GM23338 (cell line): Measurements from ENCODE around the gene IL18R1. TPM values are rescaled to one million over a fixed set of nuclear protein-coding genes. Genes with fewer than 3 reads are reported as not detected.

Experiments
- ATAC-seq: fragments of 200-7000 bp; cut with Tn5 transposase; 3 replicates; pipeline ENCODE4 v1.9.1; 2020
- DNase-seq: peaks from one replicate; pipeline ENCODE4 v3.0.0-alpha.2; 2015; ENCODE audit warnings: low spot score
- H2AFZ ChIP-seq: fragments of 200-600 bp; sonication (generic); 2 replicates; pipeline ENCODE4 v1.8.0; 2016; ENCODE audit warnings: antibody characterized with exemption, mild to moderate bottlenecking, moderate library complexity
- H3F3A ChIP-seq: fragments of 200-600 bp; sonication (generic); replicated peaks from 2 replicates; pipeline ENCODE4 v1.8.0; 2017; ENCODE audit warnings: antibody characterized with exemption, mixed run types, low read depth
- H3K27ac ChIP-seq: fragments of 200-600 bp; sonication (generic); 2 replicates; pipeline ENCODE4 v1.6.1; 2016; ENCODE audit warnings: low read depth
- H3K27me3 ChIP-seq: fragments of 200-600 bp; sonication (generic); 2 replicates; pipeline ENCODE4 v1.8.0; 2016; ENCODE audit warnings: mild to moderate bottlenecking, mixed run types, moderate library complexity; ENCODE audit not compliant: insufficient read depth
- H3K36me3 ChIP-seq: fragments of 200-600 bp; sonication (generic); 2 replicates; pipeline ENCODE4 v1.8.0; 2016; ENCODE audit warnings: mild to moderate bottlenecking; ENCODE audit not compliant: insufficient read depth
- H3K4me1 ChIP-seq: fragments of 200-600 bp; sonication (generic); 2 replicates; pipeline ENCODE4 v1.8.0; 2016; ENCODE audit warnings: mild to moderate bottlenecking, moderate library complexity; ENCODE audit not compliant: insufficient read depth
- H3K4me2 ChIP-seq: fragments of 200-600 bp; sonication (generic); 2 replicates; pipeline ENCODE4 v1.7.1; 2017; ENCODE audit warnings: mixed run types
- H3K4me3 ChIP-seq: fragments of 200-600 bp; sonication (generic); 2 replicates; pipeline ENCODE4 v1.6.1; 2016; ENCODE audit warnings: mixed run types
- H3K79me2 ChIP-seq: fragments of 200-600 bp; sonication (generic); replicated peaks from 2 replicates; pipeline ENCODE4 v1.8.0; 2017; ENCODE audit warnings: mild to moderate bottlenecking; ENCODE audit not compliant: insufficient read depth
- H3K9me2 ChIP-seq: fragments of 200-600 bp; sonication (generic); 2 replicates; pipeline ENCODE4 v1.8.0; 2017; ENCODE audit not compliant: insufficient read depth
- H4K20me1 ChIP-seq: fragments of 200-600 bp; sonication (generic); replicated peaks from 2 replicates; pipeline ENCODE4 v1.8.0; 2017; ENCODE audit warnings: mild to moderate bottlenecking; ENCODE audit not compliant: insufficient read depth
- H3K27ac Mint-ChIP-seq: 2 replicates; pipeline ENCODE4 v1.8.0; 2020; ENCODE audit warnings: inconsistent platforms, mild to moderate bottlenecking, moderate library complexity, mixed read lengths
- H3K27me3 Mint-ChIP-seq: 3 replicates; pipeline ENCODE4 v1.8.0; 2022; ENCODE audit warnings: low read depth, mild to moderate bottlenecking, moderate library complexity, mixed read lengths, inconsistent platforms; ENCODE audit not compliant: insufficient read depth, poor library complexity
- H3K36me3 Mint-ChIP-seq: 3 replicates; pipeline ENCODE4 v1.8.0; 2021; ENCODE audit warnings: low read depth, mild to moderate bottlenecking, inconsistent platforms, moderate library complexity, mixed read lengths
- H3K4me1 Mint-ChIP-seq: 3 replicates; pipeline ENCODE4 v1.8.0; 2020; ENCODE audit warnings: mild to moderate bottlenecking, inconsistent platforms, mixed read lengths
- H3K4me3 Mint-ChIP-seq: 3 replicates; pipeline ENCODE4 v1.8.0; 2021; ENCODE audit warnings: moderate library complexity, mild to moderate bottlenecking, inconsistent platforms, mixed read lengths
- H3K9me3 Mint-ChIP-seq: 3 replicates; pipeline ENCODE4 v1.8.0; 2020; ENCODE audit warnings: moderate library complexity, mild to moderate bottlenecking, inconsistent platforms, mixed read lengths
- CREB1 ChIP-seq: fragments of 250-450 bp; sonication (Bioruptor Pico); IDR thresholded peaks from 2 replicates; pipeline ENCODE4 v1.5.0; 2020; ENCODE audit warnings: low read depth, mild to moderate bottlenecking, moderate library complexity
- CTCF ChIP-seq, 2 experiments: fragments of 200-600 bp in 1 of 2; sonication (generic) in 1 of 2; conservative IDR thresholded peaks; 2 replicates each; pipeline versions ENCODE4 v1.5.1 to v1.6.1; 2016 to 2017; ENCODE audit warnings: antibody characterized with exemption in 2 of 2, low read depth in 2 of 2, mild to moderate bottlenecking in 2 of 2, moderate library complexity in 1 of 2
- EZH2 ChIP-seq: fragments of 200-600 bp; sonication (generic); IDR thresholded peaks from one replicate; pipeline ENCODE4 v1.8.0; 2017; ENCODE audit warnings: antibody characterized with exemption, mild to moderate bottlenecking, low read depth; ENCODE audit not compliant: unreplicated experiment
- EZH2phosphoT487 ChIP-seq: fragments of 200-600 bp; sonication (generic); IDR thresholded peaks from one replicate; pipeline ENCODE4 v1.8.1; 2018; ENCODE audit warnings: antibody characterized with exemption; ENCODE audit not compliant: unreplicated experiment
- JUNB ChIP-seq: IDR thresholded peaks from one replicate; pipeline ENCODE4 v1.6.1; 2016; ENCODE audit warnings: antibody characterized with exemption; ENCODE audit not compliant: unreplicated experiment
- NANOG ChIP-seq: IDR thresholded peaks from 2 replicates; pipeline ENCODE4 v1.6.1; 2016; ENCODE audit warnings: antibody characterized with exemption, borderline replicate concordance
- POLR2AphosphoS5 ChIP-seq: IDR thresholded peaks from 2 replicates; pipeline ENCODE4 v1.6.1; 2016; ENCODE audit warnings: antibody characterized with exemption, low read depth
- STAT1 ChIP-seq: IDR thresholded peaks from one replicate; pipeline ENCODE4 v1.6.1; 2016; ENCODE audit warnings: antibody characterized with exemption; ENCODE audit not compliant: unreplicated experiment
- ZNF114 ChIP-seq: fragments of 250-450 bp; sonication (Bioruptor Pico); IDR thresholded peaks from 2 replicates; pipeline ENCODE4 v1.5.0; 2020; ENCODE audit warnings: mild to moderate bottlenecking, moderate library complexity
- ZNF331 ChIP-seq: fragments of 250-450 bp; sonication (Bioruptor Pico); IDR thresholded peaks from 2 replicates; pipeline ENCODE4 v1.5.0; 2020; ENCODE audit warnings: low read depth, mild to moderate bottlenecking, moderate library complexity
- polyA plus RNA-seq: library from polyadenylated mRNA; unstranded; fragments of >200 nt; fragmentation: Nextera tagmentation; extraction: Ambion mirVana; gene quantifications from 2 replicates; pipeline ENCODE4 v1.2.1, GENCODE V29; 2016
- total RNA-seq: library from RNA; depleted of rRNA; stranded (reverse); fragments of >200 nt; shearing (Covaris generic); gene quantifications from 2 replicates; pipeline ENCODE4 v1.2.3, GENCODE V29; 2014
- TF ChIP-seq, protein P1 (sequence below): IDR thresholded peaks from 2 replicates; pipeline ENCODE4 v1.6.1; 2016; ENCODE audit warnings: antibody characterized with exemption
- TF ChIP-seq, protein P2 (sequence below): fragments of 250-450 bp; sonication (Bioruptor Pico); IDR thresholded peaks from 2 replicates; pipeline ENCODE4 v1.5.0; 2020; ENCODE audit warnings: mild to moderate bottlenecking, moderate library complexity
- TF ChIP-seq, protein P3 (sequence below): IDR thresholded peaks from one replicate; pipeline ENCODE4 v1.6.1; 2018; ENCODE audit warnings: antibody characterized with exemption; ENCODE audit not compliant: unreplicated experiment

Gene IL18R1
- total and polyA plus RNA-seq, 2 experiments from 2014 or later: 0.17 to 0.39 TPM

DNA sequence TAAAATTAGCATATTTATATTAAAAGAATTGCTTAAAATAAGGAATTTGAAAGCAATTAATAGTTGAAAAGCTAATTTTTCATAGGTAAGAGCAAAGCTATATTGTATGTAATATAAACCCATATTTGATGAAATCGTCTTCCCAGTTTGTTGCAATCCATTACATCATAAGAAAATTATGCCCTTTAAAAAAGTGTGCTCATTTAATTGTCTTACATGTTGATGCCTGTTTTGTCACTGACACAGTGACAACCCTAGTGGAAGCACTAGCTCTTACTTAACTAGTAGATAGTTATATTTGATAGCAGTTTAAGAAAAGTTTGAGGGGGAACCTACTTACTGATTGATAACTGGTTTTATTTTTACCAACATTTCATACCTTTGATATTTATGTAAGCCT, 37.3 kb downstream of the IL18R1 start:
- no peak overlapping the region for H3K4me3 ChIP-seq
- H3K27ac Mint-ChIP-seq: no peak overlapping the region
- TF ChIP-seq CTCF (conservative IDR thresholded peaks at IDR 0.05; ENCODE audit: low read depth in 2 of 2): no peak
- TF ChIP-seq, protein P1, sequence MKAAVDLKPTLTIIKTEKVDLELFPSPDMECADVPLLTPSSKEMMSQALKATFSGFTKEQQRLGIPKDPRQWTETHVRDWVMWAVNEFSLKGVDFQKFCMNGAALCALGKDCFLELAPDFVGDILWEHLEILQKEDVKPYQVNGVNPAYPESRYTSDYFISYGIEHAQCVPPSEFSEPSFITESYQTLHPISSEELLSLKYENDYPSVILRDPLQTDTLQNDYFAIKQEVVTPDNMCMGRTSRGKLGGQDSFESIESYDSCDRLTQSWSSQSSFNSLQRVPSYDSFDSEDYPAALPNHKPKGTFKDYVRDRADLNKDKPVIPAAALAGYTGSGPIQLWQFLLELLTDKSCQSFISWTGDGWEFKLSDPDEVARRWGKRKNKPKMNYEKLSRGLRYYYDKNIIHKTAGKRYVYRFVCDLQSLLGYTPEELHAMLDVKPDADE: no peak
- TF ChIP-seq POLR2AphosphoS5: no peak
- TF ChIP-seq, protein P2, sequence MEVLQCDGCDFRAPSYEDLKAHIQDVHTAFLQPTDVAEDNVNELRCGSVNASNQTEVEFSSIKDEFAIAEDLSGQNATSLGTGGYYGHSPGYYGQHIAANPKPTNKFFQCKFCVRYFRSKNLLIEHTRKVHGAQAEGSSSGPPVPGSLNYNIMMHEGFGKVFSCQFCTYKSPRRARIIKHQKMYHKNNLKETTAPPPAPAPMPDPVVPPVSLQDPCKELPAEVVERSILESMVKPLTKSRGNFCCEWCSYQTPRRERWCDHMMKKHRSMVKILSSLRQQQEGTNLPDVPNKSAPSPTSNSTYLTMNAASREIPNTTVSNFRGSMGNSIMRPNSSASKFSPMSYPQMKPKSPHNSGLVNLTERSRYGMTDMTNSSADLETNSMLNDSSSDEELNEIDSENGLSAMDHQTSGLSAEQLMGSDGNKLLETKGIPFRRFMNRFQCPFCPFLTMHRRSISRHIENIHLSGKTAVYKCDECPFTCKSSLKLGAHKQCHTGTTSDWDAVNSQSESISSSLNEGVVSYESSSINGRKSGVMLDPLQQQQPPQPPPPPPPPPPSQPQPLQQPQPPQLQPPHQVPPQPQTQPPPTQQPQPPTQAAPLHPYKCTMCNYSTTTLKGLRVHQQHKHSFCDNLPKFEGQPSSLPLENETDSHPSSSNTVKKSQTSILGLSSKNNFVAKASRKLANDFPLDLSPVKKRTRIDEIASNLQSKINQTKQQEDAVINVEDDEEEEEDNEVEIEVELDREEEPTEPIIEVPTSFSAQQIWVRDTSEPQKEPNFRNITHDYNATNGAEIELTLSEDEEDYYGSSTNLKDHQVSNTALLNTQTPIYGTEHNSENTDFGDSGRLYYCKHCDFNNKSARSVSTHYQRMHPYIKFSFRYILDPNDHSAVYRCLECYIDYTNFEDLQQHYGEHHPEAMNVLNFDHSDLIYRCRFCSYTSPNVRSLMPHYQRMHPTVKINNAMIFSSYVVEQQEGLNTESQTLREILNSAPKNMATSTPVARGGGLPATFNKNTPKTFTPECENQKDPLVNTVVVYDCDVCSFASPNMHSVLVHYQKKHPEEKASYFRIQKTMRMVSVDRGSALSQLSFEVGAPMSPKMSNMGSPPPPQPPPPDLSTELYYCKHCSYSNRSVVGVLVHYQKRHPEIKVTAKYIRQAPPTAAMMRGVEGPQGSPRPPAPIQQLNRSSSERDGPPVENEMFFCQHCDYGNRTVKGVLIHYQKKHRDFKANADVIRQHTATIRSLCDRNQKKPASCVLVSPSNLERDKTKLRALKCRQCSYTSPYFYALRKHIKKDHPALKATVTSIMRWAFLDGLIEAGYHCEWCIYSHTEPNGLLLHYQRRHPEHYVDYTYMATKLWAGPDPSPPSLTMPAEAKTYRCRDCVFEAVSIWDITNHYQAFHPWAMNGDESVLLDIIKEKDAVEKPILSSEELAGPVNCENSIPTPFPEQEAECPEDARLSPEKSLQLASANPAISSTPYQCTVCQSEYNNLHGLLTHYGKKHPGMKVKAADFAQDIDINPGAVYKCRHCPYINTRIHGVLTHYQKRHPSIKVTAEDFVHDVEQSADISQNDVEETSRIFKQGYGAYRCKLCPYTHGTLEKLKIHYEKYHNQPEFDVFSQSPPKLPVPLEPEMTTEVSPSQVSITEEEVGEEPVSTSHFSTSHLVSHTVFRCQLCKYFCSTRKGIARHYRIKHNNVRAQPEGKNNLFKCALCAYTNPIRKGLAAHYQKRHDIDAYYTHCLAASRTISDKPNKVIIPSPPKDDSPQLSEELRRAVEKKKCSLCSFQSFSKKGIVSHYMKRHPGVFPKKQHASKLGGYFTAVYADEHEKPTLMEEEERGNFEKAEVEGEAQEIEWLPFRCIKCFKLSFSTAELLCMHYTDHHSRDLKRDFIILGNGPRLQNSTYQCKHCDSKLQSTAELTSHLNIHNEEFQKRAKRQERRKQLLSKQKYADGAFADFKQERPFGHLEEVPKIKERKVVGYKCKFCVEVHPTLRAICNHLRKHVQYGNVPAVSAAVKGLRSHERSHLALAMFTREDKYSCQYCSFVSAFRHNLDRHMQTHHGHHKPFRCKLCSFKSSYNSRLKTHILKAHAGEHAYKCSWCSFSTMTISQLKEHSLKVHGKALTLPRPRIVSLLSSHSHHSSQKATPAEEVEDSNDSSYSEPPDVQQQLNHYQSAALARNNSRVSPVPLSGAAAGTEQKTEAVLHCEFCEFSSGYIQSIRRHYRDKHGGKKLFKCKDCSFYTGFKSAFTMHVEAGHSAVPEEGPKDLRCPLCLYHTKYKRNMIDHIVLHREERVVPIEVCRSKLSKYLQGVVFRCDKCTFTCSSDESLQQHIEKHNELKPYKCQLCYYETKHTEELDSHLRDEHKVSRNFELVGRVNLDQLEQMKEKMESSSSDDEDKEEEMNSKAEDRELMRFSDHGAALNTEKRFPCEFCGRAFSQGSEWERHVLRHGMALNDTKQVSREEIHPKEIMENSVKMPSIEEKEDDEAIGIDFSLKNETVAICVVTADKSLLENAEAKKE (CRISPR knock-in tag): no peak
- no peak for TF ChIP-seq STAT1
- TF ChIP-seq JUNB: no peak
- no peak for TF ChIP-seq CREB1 (CRISPR knock-in tag)
- no peak for TF ChIP-seq EZH2
- no peak for TF ChIP-seq NANOG
- TF ChIP-seq ZNF331 (CRISPR knock-in tag): no peak
- no peak for TF ChIP-seq EZH2phosphoT487
- no peak for TF ChIP-seq ZNF114 (CRISPR knock-in tag)
- TF ChIP-seq, protein P3, sequence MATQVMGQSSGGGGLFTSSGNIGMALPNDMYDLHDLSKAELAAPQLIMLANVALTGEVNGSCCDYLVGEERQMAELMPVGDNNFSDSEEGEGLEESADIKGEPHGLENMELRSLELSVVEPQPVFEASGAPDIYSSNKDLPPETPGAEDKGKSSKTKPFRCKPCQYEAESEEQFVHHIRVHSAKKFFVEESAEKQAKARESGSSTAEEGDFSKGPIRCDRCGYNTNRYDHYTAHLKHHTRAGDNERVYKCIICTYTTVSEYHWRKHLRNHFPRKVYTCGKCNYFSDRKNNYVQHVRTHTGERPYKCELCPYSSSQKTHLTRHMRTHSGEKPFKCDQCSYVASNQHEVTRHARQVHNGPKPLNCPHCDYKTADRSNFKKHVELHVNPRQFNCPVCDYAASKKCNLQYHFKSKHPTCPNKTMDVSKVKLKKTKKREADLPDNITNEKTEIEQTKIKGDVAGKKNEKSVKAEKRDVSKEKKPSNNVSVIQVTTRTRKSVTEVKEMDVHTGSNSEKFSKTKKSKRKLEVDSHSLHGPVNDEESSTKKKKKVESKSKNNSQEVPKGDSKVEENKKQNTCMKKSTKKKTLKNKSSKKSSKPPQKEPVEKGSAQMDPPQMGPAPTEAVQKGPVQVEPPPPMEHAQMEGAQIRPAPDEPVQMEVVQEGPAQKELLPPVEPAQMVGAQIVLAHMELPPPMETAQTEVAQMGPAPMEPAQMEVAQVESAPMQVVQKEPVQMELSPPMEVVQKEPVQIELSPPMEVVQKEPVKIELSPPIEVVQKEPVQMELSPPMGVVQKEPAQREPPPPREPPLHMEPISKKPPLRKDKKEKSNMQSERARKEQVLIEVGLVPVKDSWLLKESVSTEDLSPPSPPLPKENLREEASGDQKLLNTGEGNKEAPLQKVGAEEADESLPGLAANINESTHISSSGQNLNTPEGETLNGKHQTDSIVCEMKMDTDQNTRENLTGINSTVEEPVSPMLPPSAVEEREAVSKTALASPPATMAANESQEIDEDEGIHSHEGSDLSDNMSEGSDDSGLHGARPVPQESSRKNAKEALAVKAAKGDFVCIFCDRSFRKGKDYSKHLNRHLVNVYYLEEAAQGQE: no peak
- H3K27me3 ChIP-seq: no peaks in the 10 kb centered on the region
- H3K27me3 Mint-ChIP-seq: no peaks in the 10 kb centered on the region
- DNase-seq: no peak
- H3K79me2 ChIP-seq: no peaks in the 10 kb centered on the region
- H3F3A ChIP-seq: no peaks in the 10 kb centered on the region
- no peak overlapping the region for H3K27ac ChIP-seq
- H4K20me1 ChIP-seq: no peaks in the 10 kb centered on the region
- H3K9me2 ChIP-seq: no peaks in the 10 kb centered on the region
- H3K4me1 Mint-ChIP-seq: no peaks in the 10 kb centered on the region
- no peaks in the 10 kb centered on the region for H3K36me3 ChIP-seq
- H3K9me3 Mint-ChIP-seq: no peaks in the 10 kb centered on the region
- ATAC-seq: no peak
- H3K36me3 Mint-ChIP-seq: no peaks in the 10 kb centered on the region
- H3K4me3 Mint-ChIP-seq: no peak overlapping the region
- H2AFZ ChIP-seq: no peak overlapping the region
- H3K4me2 ChIP-seq: no peak overlapping the region
- H3K4me1 ChIP-seq: no peaks in the 10 kb centered on the region
